ES-I3 (cell line): ENCODE results near the gene TOM1L2.

Experiments used
- H3K36me3 ChIP-seq: 2 replicates; pipeline ENCODE4 v1.6.1; 2013; ENCODE audit warnings: mild to moderate bottlenecking, low read length, control low read depth, moderate library complexity; ENCODE audit not compliant: insufficient read depth
- H3K4me1 ChIP-seq: 2 replicates; pipeline ENCODE4 v1.6.1; 2013; ENCODE audit warnings: mild to moderate bottlenecking, control low read depth, low read length; ENCODE audit not compliant: insufficient read depth
- H3K9ac ChIP-seq: 2 replicates; pipeline ENCODE4 v1.6.1; 2013; ENCODE audit warnings: low read depth, mild to moderate bottlenecking, low read length, moderate library complexity
- H3K9me3 ChIP-seq: 2 replicates; pipeline ENCODE4 v1.6.1; 2013; ENCODE audit warnings: mild to moderate bottlenecking, low read length, moderate library complexity; ENCODE audit not compliant: control insufficient read depth, insufficient read depth

The TOM1L2 gene

DNA sequence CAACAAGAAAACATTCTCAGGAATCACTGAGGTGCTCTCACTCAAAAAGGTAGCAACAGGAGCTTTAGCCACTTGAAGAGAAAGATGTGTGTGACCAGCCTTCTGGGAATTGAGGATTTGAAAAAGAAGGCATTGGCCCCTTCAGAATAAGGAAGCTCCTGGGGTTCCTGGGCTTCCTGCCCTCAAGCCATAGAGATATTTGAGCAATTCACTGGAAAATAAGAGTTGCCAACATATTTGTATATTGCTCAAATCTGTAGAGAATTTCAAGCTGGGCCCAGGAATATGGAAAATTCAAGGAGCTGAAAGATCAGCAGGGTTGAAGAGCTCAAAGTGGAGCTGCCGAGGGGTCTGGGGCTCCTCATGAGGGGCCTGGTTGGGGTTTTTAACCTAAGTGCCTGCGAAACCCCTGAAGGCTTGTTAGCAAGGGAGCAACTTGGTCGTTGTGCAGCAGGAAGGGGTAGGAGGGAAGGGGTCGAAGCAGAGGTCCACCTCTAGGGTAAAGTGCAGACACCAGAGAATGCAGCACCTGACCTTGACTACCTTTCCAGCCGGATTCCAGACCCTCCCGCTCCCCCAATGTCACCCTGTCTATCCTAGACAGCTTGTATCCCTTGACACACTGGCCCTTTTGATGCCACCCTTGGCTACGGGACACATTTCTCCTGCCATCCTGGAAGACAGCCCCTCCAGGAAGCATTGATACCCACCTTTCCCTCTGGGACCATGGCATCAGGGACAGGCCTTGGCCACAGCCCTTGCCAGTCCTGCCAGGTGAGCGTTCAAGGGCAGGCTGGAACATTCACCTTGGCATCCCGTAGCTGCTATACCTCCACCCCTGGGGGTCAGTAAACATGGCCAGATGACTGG is 67.8 kb downstream of the TOM1L2 start:
- peaks cover 17% of the 10 kb centered on the region for H3K4me1 ChIP-seq
- no peaks in the 10 kb centered on the region for H3K36me3 ChIP-seq
- no peak overlapping the region for H3K9ac ChIP-seq
- H3K9me3 ChIP-seq, result no peaks in the 10 kb centered on the region

DNA sequence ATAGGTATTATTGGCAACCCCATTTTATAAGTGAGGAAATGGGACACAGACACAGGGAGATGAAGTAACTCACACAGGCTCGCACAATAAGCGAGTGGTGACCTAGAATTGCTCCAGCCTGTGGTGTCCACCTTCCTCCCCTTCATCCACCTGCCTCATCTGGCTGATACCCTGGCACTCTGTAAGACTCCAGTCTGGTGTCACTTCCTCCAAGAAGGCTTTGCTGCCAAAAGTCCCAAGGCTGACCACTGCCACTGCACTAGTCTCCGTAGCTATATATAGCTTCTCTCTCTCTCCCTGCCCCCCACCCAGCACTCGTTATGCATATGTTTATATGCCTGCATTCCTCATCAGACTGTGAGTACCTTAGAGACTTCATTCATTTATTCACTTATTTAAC is 69.3 kb downstream of the TOM1L2 start:
- H3K36me3 ChIP-seq, result no peaks in the 10 kb centered on the region
- H3K9ac ChIP-seq, result no peak overlapping the region
- peaks cover 17% of the 10 kb centered on the region for H3K4me1 ChIP-seq
- no peaks in the 10 kb centered on the region for H3K9me3 ChIP-seq

DNA sequence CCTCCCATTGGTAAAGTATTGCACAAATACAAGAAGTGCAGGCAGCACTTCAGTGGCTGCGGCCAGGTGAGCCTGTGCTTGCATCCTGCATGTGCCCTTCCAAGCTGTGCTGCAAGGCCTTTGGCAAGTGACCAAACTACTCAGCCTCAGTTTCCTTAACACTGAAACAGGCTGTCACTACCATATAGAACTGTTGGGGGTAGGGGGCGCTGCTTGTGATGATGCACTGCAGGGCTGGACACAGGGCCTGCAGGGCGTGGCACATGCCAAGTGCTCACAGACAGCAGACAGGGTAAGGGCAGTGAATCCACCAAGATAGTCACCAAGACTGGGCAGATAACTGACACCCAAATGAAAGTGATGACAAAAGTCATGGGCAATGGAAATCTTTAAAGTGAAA is 69.8 kb downstream of the TOM1L2 start:
- Histone ChIP-seq H3K9ac (no peak overlapping the region), H3K4me1 (peaks cover 13% of the 10 kb centered on the region), H3K36me3 (no peaks in the 10 kb centered on the region), H3K9me3 (no peaks in the 10 kb centered on the region)

DNA sequence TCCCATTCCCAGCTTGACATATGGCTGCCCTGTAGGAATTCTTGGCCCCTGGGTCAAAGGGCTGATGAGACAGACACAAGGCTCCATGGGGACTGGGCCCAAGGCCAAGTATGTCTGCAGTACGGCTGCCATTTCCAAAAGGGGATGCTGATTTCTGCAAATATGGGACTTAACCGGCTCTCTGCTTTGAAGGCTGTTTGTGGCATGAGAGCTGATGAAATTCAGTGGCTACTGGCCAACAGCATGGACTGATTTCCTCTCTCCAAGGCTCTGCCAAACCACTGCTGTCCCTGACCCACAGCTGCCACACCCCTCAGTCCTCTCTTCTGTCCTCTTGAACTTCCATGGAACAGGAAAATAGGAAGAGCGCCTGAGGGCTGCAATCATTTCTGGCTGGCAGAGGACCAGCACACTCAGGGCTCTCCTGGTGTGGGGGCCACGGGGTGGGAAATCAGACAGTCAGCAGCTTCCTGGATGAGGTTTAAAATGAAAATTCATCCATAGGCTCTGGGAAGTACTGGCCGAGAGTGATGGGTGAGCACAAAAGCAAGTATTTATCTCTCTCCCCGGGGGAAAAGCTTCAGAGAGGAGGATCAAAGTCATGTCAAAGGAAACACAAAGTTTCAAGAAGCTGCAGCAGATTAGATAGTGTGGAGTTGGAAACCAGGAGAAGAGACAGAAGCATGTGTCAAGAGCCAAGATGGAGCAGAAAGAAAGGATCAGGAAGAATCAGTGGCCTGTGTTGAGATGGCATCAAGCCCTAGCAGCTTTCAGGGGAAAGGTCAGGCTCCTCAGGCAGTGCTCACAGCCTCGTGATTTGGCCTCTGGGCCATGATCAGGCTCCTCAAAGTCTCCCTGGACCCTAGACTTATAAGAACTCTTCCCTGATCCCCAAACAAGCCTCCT is 71.3 kb downstream of the TOM1L2 start:
- Histone ChIP-seq H3K4me1 (peaks cover 6% of the 10 kb centered on the region; the same call in 1 of the 2 replicates), H3K36me3 (no peaks in the 10 kb centered on the region), H3K9ac (no peak overlapping the region), H3K9me3 (no peaks in the 10 kb centered on the region)

DNA sequence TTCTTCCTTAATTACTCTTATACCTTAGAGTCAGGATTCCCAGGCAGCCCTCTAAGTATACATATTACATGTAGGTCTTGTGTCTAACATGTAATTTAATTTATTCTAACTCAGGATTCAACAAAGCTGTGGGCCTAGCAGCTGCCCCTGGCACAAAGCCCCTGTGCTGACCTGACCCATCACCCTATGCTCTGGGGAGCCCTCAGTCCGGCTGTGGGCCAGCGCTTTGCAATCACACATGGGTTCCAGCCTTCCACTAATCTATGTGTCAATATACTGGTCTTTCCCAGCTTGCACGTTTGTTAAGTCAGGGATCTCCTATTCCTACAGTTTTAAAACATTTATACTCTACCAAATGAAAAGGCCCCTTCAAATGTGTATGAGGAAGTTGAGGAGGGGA is 72.7 kb downstream of the TOM1L2 start:
- H3K9ac ChIP-seq, result no peak overlapping the region
- H3K9me3 ChIP-seq, result no peaks in the 10 kb centered on the region
- H3K36me3 ChIP-seq, result no peaks in the 10 kb centered on the region
- peaks cover 6% of the 10 kb centered on the region; the same call in 1 of the 2 replicates for H3K4me1 ChIP-seq

DNA sequence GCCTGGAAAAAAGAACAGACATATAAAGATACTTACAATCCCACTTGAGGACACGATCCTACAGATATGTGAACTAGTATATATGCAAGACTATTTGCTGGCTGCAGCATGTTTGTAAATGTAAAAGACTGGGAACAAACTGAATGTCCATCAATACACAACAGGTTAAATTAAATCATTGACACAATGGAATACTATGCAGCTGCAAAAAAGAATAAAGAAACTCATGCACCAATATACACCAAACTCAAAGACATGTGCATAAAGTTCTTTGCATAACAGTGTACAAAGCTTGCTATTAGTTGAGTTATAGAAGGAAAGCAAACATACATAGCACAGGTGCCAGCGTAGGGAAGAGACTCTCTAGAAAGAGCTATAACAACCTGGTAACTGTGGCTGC is 73.5 kb downstream of the TOM1L2 start:
- Histone ChIP-seq H3K9ac (no peak overlapping the region), H3K9me3 (no peaks in the 10 kb centered on the region), H3K36me3 (no peaks in the 10 kb centered on the region), H3K4me1 (peaks cover 6% of the 10 kb centered on the region; the same call in 1 of the 2 replicates)

DNA sequence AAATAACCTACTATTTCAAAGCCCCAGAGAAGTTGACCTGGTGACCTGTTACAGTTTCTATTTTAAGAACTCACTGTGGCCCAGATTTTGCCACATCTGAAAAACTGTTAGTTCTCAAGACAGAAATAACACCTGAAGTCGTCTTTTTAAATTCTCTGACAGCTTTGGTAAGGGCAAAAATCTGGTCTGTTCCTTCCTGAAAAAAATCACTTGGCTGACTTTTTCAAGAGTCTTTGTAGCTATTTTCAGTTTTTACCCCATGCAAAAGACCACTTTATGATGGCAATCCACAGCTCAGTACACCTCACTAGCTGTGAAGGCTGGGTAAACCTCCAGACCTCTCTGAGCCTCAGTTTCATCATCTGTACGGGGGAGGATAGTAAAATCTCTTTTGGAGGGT is 74.8 kb downstream of the TOM1L2 start:
- Histone ChIP-seq H3K9ac (no peak overlapping the region), H3K9me3 (no peaks in the 10 kb centered on the region), H3K4me1 (0 out of 2 replicates have a peak, but pooled peaks cover under 1% of the 10 kb centered on the region), H3K36me3 (no peaks in the 10 kb centered on the region)

DNA sequence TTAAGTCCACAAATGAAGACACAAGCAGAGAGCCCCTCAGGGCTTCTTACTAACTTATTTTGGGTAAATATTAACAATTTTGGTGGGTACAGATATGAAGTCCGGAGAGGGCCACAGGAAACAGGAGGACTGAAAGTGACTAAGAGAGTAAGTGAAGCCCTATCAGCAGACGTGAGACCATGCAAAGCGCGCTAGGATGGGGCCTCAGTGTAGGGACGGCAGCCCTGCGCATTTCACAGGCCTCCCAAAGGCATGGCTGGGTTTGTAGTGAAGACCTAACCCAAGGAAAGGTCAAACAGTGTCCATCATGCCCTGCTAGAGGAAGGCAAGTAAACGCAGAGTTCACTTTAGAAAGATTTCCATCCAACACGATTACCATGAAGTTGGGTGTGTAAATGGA is 75.5 kb downstream of the TOM1L2 start:
- H3K9me3 ChIP-seq, result no peaks in the 10 kb centered on the region
- no peaks in the 10 kb centered on the region for H3K36me3 ChIP-seq
- no peak overlapping the region for H3K9ac ChIP-seq
- no peaks in the 10 kb centered on the region for H3K4me1 ChIP-seq

DNA sequence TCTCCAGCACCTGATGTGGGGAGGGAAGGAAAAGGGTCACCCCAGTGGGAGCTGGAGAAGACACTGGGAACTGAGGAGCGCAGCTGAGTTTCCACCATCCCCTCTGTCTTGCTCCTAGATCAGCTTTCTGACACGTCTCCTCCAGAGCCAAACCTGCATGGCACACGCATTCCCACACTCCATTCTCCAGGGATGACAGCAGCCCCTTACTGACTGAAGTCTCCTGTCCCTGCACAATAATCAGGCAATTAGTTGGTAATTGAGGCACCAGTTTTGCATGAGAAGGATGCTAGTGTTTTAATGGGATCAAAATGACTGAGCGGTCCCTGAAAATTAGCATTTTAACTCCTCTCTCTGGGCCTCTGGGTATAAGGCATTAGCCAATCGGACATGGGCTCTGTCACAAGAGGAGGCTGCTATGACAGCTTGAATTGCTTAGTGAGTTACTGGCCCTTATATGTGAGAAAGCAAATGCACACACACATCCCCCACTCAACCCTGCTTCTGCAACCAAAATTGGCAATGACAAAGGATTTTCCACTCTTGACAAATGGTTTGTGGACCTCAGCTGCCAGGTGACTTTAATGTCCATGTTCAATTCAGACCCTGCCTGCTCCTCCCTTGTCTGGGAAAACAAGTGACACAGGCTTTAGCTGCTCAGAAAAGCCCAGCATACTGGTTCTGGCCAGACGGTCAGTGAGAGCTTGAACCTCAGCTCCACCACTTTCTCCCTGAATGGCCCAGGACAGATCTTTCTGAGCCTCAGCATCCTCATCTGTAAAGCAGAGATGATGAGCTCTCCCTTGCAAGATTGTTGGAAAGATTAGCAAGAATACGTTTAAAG is 78.2 kb downstream of the TOM1L2 start:
- Histone ChIP-seq H3K9ac (no peak overlapping the region), H3K9me3 (no peaks in the 10 kb centered on the region), H3K36me3 (no peaks in the 10 kb centered on the region), H3K4me1 (peaks cover 4% of the 10 kb centered on the region)

DNA sequence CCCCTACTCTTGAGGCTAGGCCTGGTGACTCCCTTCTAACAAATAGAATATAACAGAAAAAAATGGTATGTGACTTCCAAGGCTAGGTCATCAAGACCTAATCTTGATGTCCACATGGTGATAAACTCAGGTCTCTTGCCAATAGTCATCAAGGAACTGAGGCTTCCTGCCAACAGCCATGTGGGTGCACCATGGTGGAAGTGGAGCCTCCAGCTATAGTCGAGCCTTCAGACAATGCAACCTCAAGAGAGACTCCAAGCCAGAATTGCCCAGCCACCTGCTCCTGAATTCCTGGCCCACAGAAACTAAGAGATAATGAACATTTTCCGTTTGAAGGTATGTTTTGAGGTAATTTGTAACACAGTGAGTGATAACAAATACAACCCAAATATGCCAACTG is 79.5 kb downstream of the TOM1L2 start:
- H3K4me1 ChIP-seq, result peaks cover 11% of the 10 kb centered on the region
- H3K9me3 ChIP-seq, result no peaks in the 10 kb centered on the region
- H3K9ac ChIP-seq, result no peak overlapping the region
- H3K36me3 ChIP-seq, result no peaks in the 10 kb centered on the region

DNA sequence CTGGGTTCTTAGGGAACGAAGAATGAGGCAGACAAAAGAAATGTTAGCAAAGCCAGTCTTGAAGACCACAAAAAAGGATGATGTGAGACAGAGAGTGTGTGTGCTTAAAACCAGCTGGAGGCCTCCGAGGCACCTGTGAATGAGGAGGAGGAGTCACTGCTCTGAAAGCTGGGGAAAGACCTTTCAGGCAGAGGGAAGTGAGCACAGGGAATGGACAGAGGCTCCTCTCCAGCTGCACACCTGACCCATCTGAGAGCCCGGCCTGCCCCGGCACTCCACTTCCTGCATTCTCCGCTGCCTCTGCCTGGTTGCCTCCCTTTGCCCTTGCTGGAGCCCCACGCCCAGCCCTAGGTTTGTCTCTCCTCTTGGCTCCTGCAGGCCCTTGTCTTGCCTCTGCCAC is 80.2 kb downstream of the TOM1L2 start:
- Histone ChIP-seq H3K36me3 (no peaks in the 10 kb centered on the region), H3K9me3 (no peaks in the 10 kb centered on the region), H3K9ac (no peak overlapping the region), H3K4me1 (peaks cover 11% of the 10 kb centered on the region)

DNA sequence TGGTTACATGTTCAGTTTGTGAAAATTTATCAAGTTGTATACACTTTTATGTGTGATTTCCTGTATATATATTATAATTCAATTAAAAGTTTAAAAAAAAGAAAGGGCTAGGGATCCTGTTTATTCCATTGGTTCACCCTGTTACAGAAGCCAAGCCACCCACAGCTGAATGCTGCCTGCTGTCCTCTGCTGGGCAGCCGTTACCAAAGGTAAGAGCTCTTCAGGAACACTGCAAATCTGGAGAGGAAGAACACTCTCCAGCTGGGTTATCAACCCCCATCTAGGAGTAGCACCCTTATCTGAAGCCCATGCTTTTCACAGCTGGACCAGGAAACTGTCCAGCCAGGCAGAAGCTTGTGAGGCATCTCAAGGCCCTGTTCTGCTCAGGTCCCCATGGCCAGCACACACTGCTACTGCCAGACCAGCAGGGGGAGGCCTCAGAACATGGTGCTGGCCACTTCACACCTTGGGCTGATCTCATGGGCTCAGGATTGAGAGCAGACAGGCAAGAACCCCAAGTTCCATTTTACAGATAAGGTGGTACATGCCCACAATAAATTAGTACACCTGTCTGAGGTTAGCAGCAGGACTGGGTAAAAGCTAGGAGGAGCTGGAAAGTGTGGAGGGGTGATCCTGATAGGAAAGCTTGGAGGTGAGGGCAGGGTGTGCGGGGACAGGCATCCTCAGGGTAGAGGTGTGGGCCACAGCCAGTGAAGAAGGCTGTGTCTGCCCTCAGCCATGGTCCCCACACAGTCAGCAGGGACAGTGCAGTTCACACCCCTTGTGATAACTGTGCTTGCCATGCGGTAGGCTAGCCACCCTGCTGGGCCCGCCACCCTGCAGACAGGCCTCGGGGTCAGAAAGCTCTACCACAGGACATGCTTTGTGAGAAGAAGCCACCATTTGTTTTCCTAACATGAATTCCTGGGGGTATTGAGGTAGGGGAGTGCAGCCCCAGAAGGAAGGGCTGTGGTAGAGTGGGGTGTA is 81.1 kb downstream of the TOM1L2 start:
- Histone ChIP-seq H3K9ac (no peak overlapping the region), H3K9me3 (no peaks in the 10 kb centered on the region), H3K4me1 (peaks cover 11% of the 10 kb centered on the region), H3K36me3 (no peaks in the 10 kb centered on the region)

DNA sequence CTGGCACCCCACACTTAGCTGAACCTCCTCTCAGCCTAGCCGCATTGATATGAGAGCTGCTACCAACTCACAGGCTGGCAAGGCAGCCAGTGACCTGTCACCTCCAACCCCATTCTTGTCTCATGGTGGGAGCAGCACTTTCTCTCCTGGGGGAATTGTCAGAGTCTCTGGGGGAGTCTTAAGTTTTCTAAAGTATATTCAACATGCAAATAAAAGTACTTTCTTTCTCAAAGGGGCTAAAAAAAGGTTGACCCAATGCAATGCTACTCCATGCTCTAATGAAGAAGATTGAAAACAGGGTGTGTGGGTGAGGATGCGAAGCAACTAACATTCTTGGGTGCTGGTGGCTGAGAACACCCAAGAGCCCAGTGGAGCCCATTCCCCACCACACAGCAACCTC is 82.3 kb downstream of the TOM1L2 start:
- H3K9me3 ChIP-seq, result no peaks in the 10 kb centered on the region
- H3K4me1 ChIP-seq, result peaks cover 16% of the 10 kb centered on the region
- no peak overlapping the region for H3K9ac ChIP-seq
- H3K36me3 ChIP-seq, result no peaks in the 10 kb centered on the region
